ENCODE results near the gene RNLS. TPM values are rescaled to one million over a fixed set of nuclear protein-coding genes. Genes with fewer than 3 reads are reported as not detected.

RNLS gene
- total RNA-seq, 2 donors from 2014 or later: 21.7 to 31.8 TPM

- no peak overlapping the region for H3K4me3 ChIP-seq
- no peak for DNase-seq (ENCODE audit: low spot score)
- WGBS: 93% methylated on average over 4 of the region's 4 CpGs
- intact Hi-C loops (cut with DNase I): no loop called here
- TF ChIP-seq POLR2AphosphoS5 (IDR thresholded peaks at IDR 0.05) (no peak), CTCF (IDR thresholded peaks at IDR 0.05) (no peak), POLR2A (IDR thresholded peaks at IDR 0.05) (no peak)
- no peaks in the 10 kb centered on the region for H3K4me1 ChIP-seq (replicated peaks)
- H3K36me3 ChIP-seq: no peaks in the 10 kb centered on the region
- H3K27ac ChIP-seq: no peak overlapping the region
- no peaks in the 10 kb centered on the region for H3K9me3 ChIP-seq
- no peaks in the 10 kb centered on the region for H3K27me3 ChIP-seq (replicated peaks; ENCODE audit: insufficient read depth)
These were observed 161.5 kb downstream of the RNLS start for GRCh38 chr10:88421590-88421989.

DNA sequence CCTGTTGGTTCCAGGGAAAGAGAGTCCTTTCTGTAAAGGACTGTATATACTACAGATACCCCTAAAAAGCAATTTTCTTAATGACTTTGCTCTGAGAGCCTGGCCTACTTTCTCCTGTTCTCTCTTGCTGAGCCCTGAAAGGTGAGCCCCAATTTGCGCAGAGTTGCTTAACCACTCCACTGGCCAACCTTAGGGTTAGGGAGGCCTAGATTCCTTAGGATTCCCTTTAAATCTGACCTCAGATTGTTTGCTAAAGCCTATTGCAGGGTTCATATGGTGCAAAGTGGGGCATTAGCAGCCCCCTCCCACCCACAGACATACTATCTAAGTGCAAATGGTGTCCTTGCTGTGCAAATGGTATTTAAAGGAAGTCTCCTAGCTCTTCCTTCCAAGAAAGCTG is 164.2 kb downstream of the RNLS start:
- Histone ChIP-seq H3K4me3 (no peak overlapping the region), H3K4me1 (replicated peaks) (no peaks in the 10 kb centered on the region), H3K27me3 (replicated peaks; ENCODE audit: insufficient read depth) (no peaks in the 10 kb centered on the region), H3K9me3 (no peaks in the 10 kb centered on the region), H3K27ac (no peak overlapping the region), H3K36me3 (no peaks in the 10 kb centered on the region)
- no peak for DNase-seq (ENCODE audit: low spot score)
- intact Hi-C loops (cut with DNase I): no loop called here
- TF ChIP-seq POLR2AphosphoS5 (IDR thresholded peaks at IDR 0.05) (no peak), POLR2A (IDR thresholded peaks at IDR 0.05) (no peak)
- WGBS: 100% methylated on average over 1 of the region's 1 CpG

DNA sequence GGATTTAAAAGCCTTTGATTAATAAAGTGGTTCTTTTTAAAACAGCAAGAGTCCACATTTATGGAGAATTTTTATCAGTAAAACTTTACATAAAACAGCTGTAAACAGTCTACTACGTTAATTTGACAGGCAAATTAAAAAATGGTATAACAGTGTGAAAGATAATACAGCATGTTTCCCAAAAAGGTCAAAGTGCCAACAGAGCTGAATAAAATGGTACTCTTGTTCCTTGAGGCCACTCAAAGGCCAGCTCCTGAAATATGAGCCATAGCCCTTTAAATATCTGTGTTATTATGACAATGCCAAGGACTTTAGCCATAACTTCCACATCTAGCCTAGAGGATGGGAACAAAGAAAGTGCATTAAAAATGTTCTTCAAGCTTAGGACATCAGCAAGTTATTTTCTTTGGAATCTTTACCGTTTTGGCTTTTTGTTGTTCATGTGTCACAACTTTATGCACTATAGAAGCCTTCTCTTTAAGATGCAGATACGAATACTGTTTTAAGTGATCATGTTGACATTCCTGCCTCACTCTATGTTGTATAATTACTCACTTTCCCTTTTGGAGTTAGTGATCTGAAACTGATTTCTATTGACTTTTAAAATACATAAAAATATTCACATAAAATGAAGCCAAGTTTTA is 165.6 kb downstream of the RNLS start:
- H3K9me3 ChIP-seq: no peaks in the 10 kb centered on the region
- DNase-seq (ENCODE audit: low spot score): no peak
- no peaks in the 10 kb centered on the region for H3K27me3 ChIP-seq (replicated peaks; ENCODE audit: insufficient read depth)
- no peaks in the 10 kb centered on the region for H3K36me3 ChIP-seq
- TF ChIP-seq POLR2A (IDR thresholded peaks at IDR 0.05) (no peak), POLR2AphosphoS5 (IDR thresholded peaks at IDR 0.05) (no peak), CTCF (IDR thresholded peaks at IDR 0.05) (no peak)
- 39% methylated on average over 3 of the region's 3 CpGs for WGBS
- intact Hi-C loops (cut with DNase I): no loop called here
- no peak overlapping the region for H3K27ac ChIP-seq
- no peaks in the 10 kb centered on the region for H3K4me1 ChIP-seq (replicated peaks)
- H3K4me3 ChIP-seq: no peak overlapping the region

DNA sequence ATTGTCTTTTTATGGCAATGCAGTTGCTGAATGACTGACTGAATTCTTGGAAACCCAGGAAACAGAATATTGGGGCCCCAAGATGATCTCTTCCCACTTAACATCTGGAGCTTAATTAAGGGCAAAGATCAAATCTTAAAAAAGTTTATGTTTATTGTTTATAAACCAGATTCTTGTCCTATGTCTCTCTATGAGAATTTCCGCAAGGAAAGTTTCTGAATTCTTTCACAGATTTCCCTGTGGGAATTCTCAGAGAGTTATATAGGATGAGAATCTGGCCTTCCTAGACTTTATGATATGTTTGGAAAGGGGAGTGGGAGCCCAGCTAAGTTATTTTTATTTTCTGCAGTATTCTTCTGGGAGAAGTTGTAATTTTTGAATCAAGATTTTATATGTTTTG is 166.3 kb downstream of the RNLS start:
- no peaks in the 10 kb centered on the region for H3K27me3 ChIP-seq (replicated peaks; ENCODE audit: insufficient read depth)
- no peaks in the 10 kb centered on the region for H3K36me3 ChIP-seq
- no peaks in the 10 kb centered on the region for H3K4me1 ChIP-seq (replicated peaks)
- TF ChIP-seq CTCF (IDR thresholded peaks at IDR 0.05): no peak
- no peak for TF ChIP-seq POLR2AphosphoS5 (IDR thresholded peaks at IDR 0.05)
- TF ChIP-seq POLR2A (IDR thresholded peaks at IDR 0.05): no peak
- no peak for DNase-seq (ENCODE audit: low spot score)
- no peak overlapping the region for H3K27ac ChIP-seq
- WGBS: 100% methylated on average over 1 of the region's 1 CpG
- intact Hi-C loops (cut with DNase I): no loop called here
- H3K9me3 ChIP-seq: no peaks in the 10 kb centered on the region
- H3K4me3 ChIP-seq: no peak overlapping the region

- H3K27me3 ChIP-seq (replicated peaks; ENCODE audit: insufficient read depth): no peaks in the 10 kb centered on the region
- H3K9me3 ChIP-seq: no peaks in the 10 kb centered on the region
- TF ChIP-seq POLR2A (IDR thresholded peaks at IDR 0.05) (no peak), POLR2AphosphoS5 (IDR thresholded peaks at IDR 0.05) (no peak), CTCF (IDR thresholded peaks at IDR 0.05) (no peak)
- H3K27ac ChIP-seq: no peak overlapping the region
- DNase-seq (ENCODE audit: low spot score): no peak
- no peaks in the 10 kb centered on the region for H3K4me1 ChIP-seq (replicated peaks)
- no peak overlapping the region for H3K4me3 ChIP-seq
- no peaks in the 10 kb centered on the region for H3K36me3 ChIP-seq
- WGBS: 94% methylated on average over 1 of the region's 1 CpG
- intact Hi-C loops (cut with DNase I): no loop called here
These were observed 167.5 kb downstream of the RNLS start for GRCh38 chr10:88415533-88416130.
